Measurements from ENCODE around the gene PHF2.

DNA sequence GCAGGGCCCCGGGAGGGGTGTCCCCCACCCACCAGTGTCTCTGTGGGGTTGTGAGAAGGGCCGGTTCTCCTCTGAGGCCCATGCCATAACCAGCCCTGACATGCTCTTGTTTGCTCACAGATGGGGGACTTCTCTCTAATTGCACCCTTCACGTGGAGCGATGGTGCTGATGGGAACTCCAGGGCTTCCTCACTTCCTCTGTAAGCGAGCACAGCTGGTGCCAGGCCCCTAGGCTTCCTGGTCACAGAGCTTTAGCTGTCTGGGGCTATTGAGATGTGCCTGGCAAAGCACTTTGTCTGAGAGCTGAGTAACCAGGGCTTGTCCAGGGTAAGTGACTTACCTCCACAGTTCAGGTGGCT, 36.4 kb downstream of the PHF2 start:
- TF ChIP-seq, protein P1, sequence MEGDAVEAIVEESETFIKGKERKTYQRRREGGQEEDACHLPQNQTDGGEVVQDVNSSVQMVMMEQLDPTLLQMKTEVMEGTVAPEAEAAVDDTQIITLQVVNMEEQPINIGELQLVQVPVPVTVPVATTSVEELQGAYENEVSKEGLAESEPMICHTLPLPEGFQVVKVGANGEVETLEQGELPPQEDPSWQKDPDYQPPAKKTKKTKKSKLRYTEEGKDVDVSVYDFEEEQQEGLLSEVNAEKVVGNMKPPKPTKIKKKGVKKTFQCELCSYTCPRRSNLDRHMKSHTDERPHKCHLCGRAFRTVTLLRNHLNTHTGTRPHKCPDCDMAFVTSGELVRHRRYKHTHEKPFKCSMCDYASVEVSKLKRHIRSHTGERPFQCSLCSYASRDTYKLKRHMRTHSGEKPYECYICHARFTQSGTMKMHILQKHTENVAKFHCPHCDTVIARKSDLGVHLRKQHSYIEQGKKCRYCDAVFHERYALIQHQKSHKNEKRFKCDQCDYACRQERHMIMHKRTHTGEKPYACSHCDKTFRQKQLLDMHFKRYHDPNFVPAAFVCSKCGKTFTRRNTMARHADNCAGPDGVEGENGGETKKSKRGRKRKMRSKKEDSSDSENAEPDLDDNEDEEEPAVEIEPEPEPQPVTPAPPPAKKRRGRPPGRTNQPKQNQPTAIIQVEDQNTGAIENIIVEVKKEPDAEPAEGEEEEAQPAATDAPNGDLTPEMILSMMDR (conservative IDR thresholded peaks at IDR 0.05; ENCODE audit: low read length), result no peak
- no peak for TF ChIP-seq EZH2phosphoT487 (IDR thresholded peaks at IDR 0.05; ENCODE audit: borderline replicate concordance)
